Common myeloid progenitor, CD34-positive (primary cell): ENCODE results near the gene RIN3.

Experiments used
- CTCF ChIA-PET: fragments of 350-600 bp; sonication (Branson Sonifier 250); formaldehyde crosslinking; loops from one replicate; lab custom pipeline; 2021; ENCODE audit warnings: antibody characterized with exemption; lab: Charles Lee
- POLR2A ChIA-PET: fragments of 350-600 bp; sonication (Branson Sonifier 250); formaldehyde crosslinking; loops from one replicate; lab custom pipeline; 2021; ENCODE audit warnings: antibody characterized with exemption; lab: Charles Lee
- DNase-seq, 3 donors: peaks; one replicate each; pipeline versions ENCODE4 v3.0.0 to v3.0.0-alpha.2; 2013
- H3K27ac ChIP-seq, 2 experiments: 1 replicate in 1 of 2; 2 replicates in 1 of 2; pipeline ENCODE4 v1.7.0; 2013; ENCODE audit warnings: inconsistent platforms in 2 of 2, low read length in 2 of 2, mild to moderate bottlenecking in 2 of 2, low read depth in 1 of 2, moderate library complexity in 1 of 2; ENCODE audit not compliant: severe bottlenecking in 2 of 2, insufficient read depth in 1 of 2, poor library complexity in 1 of 2
- H3K27me3 ChIP-seq, 5 experiments: replicated peaks in 2 of 5; 1 replicate in 3 of 5; 2 replicates in 2 of 5; pipeline versions ENCODE4 v1.6.1 to v1.7.0; 2013; ENCODE audit warnings: low read length in 4 of 5, mild to moderate bottlenecking in 2 of 5, moderate library complexity in 2 of 5, inconsistent platforms in 1 of 5; ENCODE audit not compliant: insufficient read depth in 5 of 5, control insufficient read depth in 4 of 5
- H3K36me3 ChIP-seq, 4 experiments: 1 replicate in 2 of 4; 2 replicates in 2 of 4; pipeline versions ENCODE4 v1.6.1 to v1.7.0; 2013; ENCODE audit warnings: low read length in 3 of 4, control low read depth in 1 of 4, mild to moderate bottlenecking in 1 of 4; ENCODE audit not compliant: control insufficient read depth in 4 of 4, insufficient read depth in 4 of 4
- H3K4me1 ChIP-seq, 4 experiments: 1 replicate in 3 of 4; 2 replicates in 1 of 4; pipeline versions ENCODE4 v1.6.1 to v1.7.1; 2013; ENCODE audit warnings: low read length in 3 of 4, mild to moderate bottlenecking in 3 of 4, control low read depth in 1 of 4, inconsistent platforms in 1 of 4, moderate library complexity in 1 of 4; ENCODE audit not compliant: control insufficient read depth in 4 of 4, insufficient read depth in 4 of 4; ENCODE audit errors: control extremely low read depth in 1 of 4
- H3K4me3 ChIP-seq, 7 experiments: 1 replicate in 4 of 7; 2 replicates in 3 of 7; pipeline versions ENCODE4 v1.5.1 to v1.7.0; 2013; ENCODE audit warnings: mild to moderate bottlenecking in 7 of 7, low read length in 6 of 7, moderate library complexity in 6 of 7, inconsistent platforms in 2 of 7, low read depth in 2 of 7, control low read depth in 1 of 7; ENCODE audit not compliant: insufficient read depth in 4 of 7, control insufficient read depth in 1 of 7; ENCODE audit errors: extremely low read depth in 1 of 7
- H3K9me3 ChIP-seq, 5 experiments: 1 replicate in 4 of 5; 2 replicates in 1 of 5; pipeline versions ENCODE4 v1.6.1 to v1.7.1; 2013; ENCODE audit warnings: low read length in 4 of 5, mild to moderate bottlenecking in 2 of 5, inconsistent platforms in 1 of 5, low read depth in 1 of 5, moderate library complexity in 1 of 5; ENCODE audit not compliant: control insufficient read depth in 4 of 5, insufficient read depth in 2 of 5; ENCODE audit errors: control extremely low read depth in 1 of 5
- WGBS: methylation state at CpG from one replicate; pipeline ENCODE4 v1.1.5; 2013; ENCODE audit not compliant: insufficient coverage; 5-methylcytosine and 5-hydroxymethylcytosine counted together

The RIN3 gene

GRCh38 chr14:92470215-92470614, 43.4 kb upstream of the RIN3 start:
- WGBS: no CpG with 5 or more reads among the region's 3 CpGs
- CTCF ChIA-PET: interaction anchor here (1.0 kb wide), 1 partner anchor 12 kb away, joined by 4 read pairs; no protein-coding TSS in a partner anchor
- H3K27ac ChIP-seq: no peak overlapping the region

GRCh38 chr14:92470811-92471210, 42.8 kb upstream of the RIN3 start:
- H3K9me3 ChIP-seq: peaks cover 0 to 17% (median 10%) of the 10 kb centered on the region in 5 experiments
- DNase-seq: no peak
- no peaks in the 10 kb centered on the region for H3K27me3 ChIP-seq
- no peak overlapping the region for H3K4me3 ChIP-seq
- POLR2A ChIA-PET: no interaction called here
- no peaks in the 10 kb centered on the region for H3K36me3 ChIP-seq
- H3K4me1 ChIP-seq: peaks cover 6 to 15% (median 9%) of the 10 kb centered on the region in 4 experiments
- WGBS: 93% methylated on average over 1 of the region's 1 CpG
- CTCF ChIA-PET: interaction anchor here (1.0 kb wide), 1 partner anchor 12 kb away, joined by 4 read pairs; no protein-coding TSS in a partner anchor
- H3K27ac ChIP-seq: no peak overlapping the region

More at GRCh38 chr14:92470215-92470614, 43.4 kb upstream of the RIN3 start:
- Histone ChIP-seq H3K4me3 (no peak overlapping the region), H3K4me1 (peaks cover 6 to 15% (median 9%) of the 10 kb centered on the region in 4 experiments), H3K27me3 (no peaks in the 10 kb centered on the region), H3K9me3 (peaks cover 0 to 17% (median 10%) of the 10 kb centered on the region in 5 experiments), H3K36me3 (no peaks in the 10 kb centered on the region)
- POLR2A ChIA-PET: no interaction called here
- DNase-seq: no peak

- CTCF ChIA-PET: no interaction called here
- peaks cover 6 to 15% (median 9%) of the 10 kb centered on the region in 4 experiments for H3K4me1 ChIP-seq
- no peaks in the 10 kb centered on the region for H3K36me3 ChIP-seq
- POLR2A ChIA-PET: no interaction called here
- no peaks in the 10 kb centered on the region for H3K27me3 ChIP-seq
- peaks cover 0 to 12% (median 7%) of the 10 kb centered on the region in 5 experiments for H3K9me3 ChIP-seq
- no peak for DNase-seq
- H3K4me3 ChIP-seq: no peak overlapping the region
- no peak overlapping the region for H3K27ac ChIP-seq
Measured at GRCh38 chr14:92471919-92472318, 41.7 kb upstream of the RIN3 start.

- WGBS: 25% methylated on average over 1 of the region's 1 CpG
- Histone ChIP-seq H3K27ac (no peak overlapping the region), H3K9me3 (peaks cover 0 to 5% (median 0%) of the 10 kb centered on the region in 5 experiments), H3K4me1 (peaks cover 6 to 15% (median 9%) of the 10 kb centered on the region in 4 experiments), H3K36me3 (no peaks in the 10 kb centered on the region), H3K4me3 (no peak overlapping the region), H3K27me3 (no peaks in the 10 kb centered on the region)
- DNase-seq: peak; percentile 9 to 68 (median 62)
- ChIA-PET POLR2A (no interaction called here), CTCF (no interaction called here)
Measured at GRCh38 chr14:92472860-92473259, 40.7 kb upstream of the RIN3 start.

- ChIA-PET POLR2A (no interaction called here), CTCF (no interaction called here)
- Histone ChIP-seq H3K9me3 (peaks cover 0 to 5% (median 0%) of the 10 kb centered on the region in 5 experiments), H3K27ac (no peak overlapping the region), H3K27me3 (no peaks in the 10 kb centered on the region), H3K4me1 (peaks cover 6 to 15% (median 9%) of the 10 kb centered on the region in 4 experiments), H3K36me3 (no peaks in the 10 kb centered on the region), H3K4me3 (no peak overlapping the region)
- no peak for DNase-seq
- WGBS: 90% methylated on average over 9 of the region's 9 CpGs
Measured at GRCh38 chr14:92473261-92473968, 40.2 kb upstream of the RIN3 start.

- Histone ChIP-seq H3K27me3 (no peaks in the 10 kb centered on the region), H3K4me1 (peaks cover 6 to 15% (median 9%) of the 10 kb centered on the region in 4 experiments), H3K9me3 (peaks cover 0 to 3% (median 0%) of the 10 kb centered on the region in 5 experiments), H3K27ac (no peak overlapping the region), H3K36me3 (no peaks in the 10 kb centered on the region), H3K4me3 (no peak overlapping the region)
- CTCF ChIA-PET: no interaction called here
- no CpG with 5 or more reads among the region's 3 CpGs for WGBS
- no peak for DNase-seq
- POLR2A ChIA-PET: interaction anchor here (0.6 kb wide), 1 partner anchor 8 kb away, joined by 4 read pairs; no protein-coding TSS in a partner anchor
Measured at GRCh38 chr14:92473969-92474535, 39.5 kb upstream of the RIN3 start.

GRCh38 chr14:92475037-92475436, 38.5 kb upstream of the RIN3 start:
- 92% methylated on average over 1 of the region's 1 CpG for whole genome bisulfite sequencing
- DNase-seq: no peak
- H3K27ac ChIP-seq: no peak overlapping the region

More at GRCh38 chr14:92475037-92475436, 38.5 kb upstream of the RIN3 start:
- no peaks in the 10 kb centered on the region for H3K36me3 ChIP-seq
- peaks cover 0 to 3% (median 0%) of the 10 kb centered on the region in 5 experiments for H3K9me3 ChIP-seq
- no peak overlapping the region for H3K4me3 ChIP-seq
- H3K27me3 ChIP-seq: no peaks in the 10 kb centered on the region
- ChIA-PET POLR2A (no interaction called here), CTCF (no interaction called here)
- H3K4me1 ChIP-seq: peaks cover 6 to 15% (median 9%) of the 10 kb centered on the region in 4 experiments
